ENCODE measurements around the gene TRPM2.

GRCh38 chr21:44425895-44426662, 72.7 kb downstream of the TRPM2 start:
- no peak for TF ChIP-seq CTCF (IDR thresholded peaks at IDR 0.05 in 4 of 5, conservative IDR thresholded peaks at IDR 0.05 in 1 of 5)
- TF ChIP-seq POLR2A (IDR thresholded peaks at IDR 0.05): no peak
